Esophagus squamous epithelium (tissue), 5 donors: ENCODE results near the gene RAB11FIP3. TPM values are rescaled to one million over a fixed set of nuclear protein-coding genes. Genes with fewer than 3 reads are reported as not detected.

ENCODE experiments used
- DNase-seq: peaks from one replicate; lab custom pipeline; 2025; lab: John Stamatoyannopoulos, UW
- H3K27ac ChIP-seq, 4 donors: fragments of 200-600 bp; sonication (generic); one replicate each; pipeline ENCODE4 v1.5.1; 2016 to 2019; ENCODE audit warnings: mild to moderate bottlenecking in 1 of 4
- H3K27me3 ChIP-seq, 4 donors: fragments of 200-600 bp; sonication (generic); 1 replicate in 3 of 4; 2 replicates in 1 of 4; pipeline versions ENCODE4 v1.5.1 to v1.6.0; 2017 to 2021; ENCODE audit warnings: antibody characterized with exemption in 1 of 4
- H3K36me3 ChIP-seq, 3 donors: fragments of 200-600 bp; sonication (generic); one replicate each; pipeline ENCODE4 v1.5.1; 2016 to 2019
- H3K4me1 ChIP-seq, 3 donors: fragments of 200-600 bp; sonication (generic); one replicate each; pipeline ENCODE4 v1.5.1; 2017 to 2019
- H3K4me3 ChIP-seq, 4 donors: fragments of 200-600 bp; sonication (generic); 1 replicate in 3 of 4; 2 replicates in 1 of 4; pipeline ENCODE4 v1.5.1; 2016 to 2019; ENCODE audit warnings: mild to moderate bottlenecking in 2 of 4, moderate library complexity in 1 of 4
- H3K9me3 ChIP-seq, 3 donors: fragments of 200-600 bp; sonication (generic); one replicate each; pipeline ENCODE4 v1.5.1; 2016 to 2019
- POLR2A ChIP-seq, 4 donors: fragments of 450-650 bp; IDR thresholded peaks; one replicate each; pipeline ENCODE4 v1.6.1; 2017; ENCODE audit warnings: antibody characterized with exemption in 4 of 4, mild to moderate bottlenecking in 4 of 4, moderate library complexity in 3 of 4
- WGBS, 2 donors: methylation state at CpG; one replicate each; pipeline ENCODE4 v1.1.5; 2018; 5-methylcytosine and 5-hydroxymethylcytosine counted together
- intact Hi-C: fragments of 100-400 bp; cut with DNase I; formaldehyde crosslinking; loops from one replicate; pipeline ENCODE4 v1.15.0; 2022
- total RNA-seq, 4 donors: library from RNA; depleted of rRNA; stranded (reverse); fragments of >200 nt; gene quantifications; one replicate each; pipeline ENCODE4 v1.1.0, GENCODE V29; 2016
- TF ChIP-seq, protein P1 (sequence below), 6 experiments: fragments of 450-650 bp in 4 of 6; fragments of 200-600 bp in 2 of 6; sonication (generic) in 2 of 6; IDR thresholded peaks; one replicate each; pipeline ENCODE4 v1.5.1; 2016 to 2019; ENCODE audit warnings: antibody characterized with exemption in 6 of 6, mild to moderate bottlenecking in 4 of 6, moderate library complexity in 4 of 6
- donor health status: DM: yes; HTN: yes; CAD: no.

Gene RAB11FIP3
- total RNA-seq, 4 donors from 2014 or later: 8.0 to 25.6 (median 10.1) TPM

DNA sequence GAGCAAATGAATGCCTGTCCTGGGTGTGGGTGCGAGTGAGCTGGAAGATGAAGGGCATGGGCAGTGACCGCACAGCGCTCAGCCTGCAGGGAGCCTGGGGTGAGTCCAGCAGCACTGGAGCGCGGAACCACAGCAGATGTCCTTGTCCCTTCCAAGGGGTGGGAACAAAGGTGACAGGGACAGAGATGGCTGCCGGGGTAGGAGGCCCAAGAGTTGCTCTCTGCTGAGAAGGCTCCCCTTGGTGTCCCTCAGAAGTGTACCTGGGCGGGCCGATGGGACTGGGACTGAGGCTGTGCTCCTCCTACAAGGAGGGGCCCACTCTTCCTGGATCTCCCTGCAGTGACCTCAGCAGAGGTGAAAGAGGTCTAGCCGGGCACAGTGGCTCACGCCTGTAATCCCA lies 36.1 kb upstream of the RAB11FIP3 start:
- H3K4me1 ChIP-seq: peaks cover 0 to 16% (median under 1%) of the 10 kb centered on the region in 3 donors
- no peak for TF ChIP-seq POLR2A (IDR thresholded peaks at IDR 0.05)
- TF ChIP-seq, protein P1, sequence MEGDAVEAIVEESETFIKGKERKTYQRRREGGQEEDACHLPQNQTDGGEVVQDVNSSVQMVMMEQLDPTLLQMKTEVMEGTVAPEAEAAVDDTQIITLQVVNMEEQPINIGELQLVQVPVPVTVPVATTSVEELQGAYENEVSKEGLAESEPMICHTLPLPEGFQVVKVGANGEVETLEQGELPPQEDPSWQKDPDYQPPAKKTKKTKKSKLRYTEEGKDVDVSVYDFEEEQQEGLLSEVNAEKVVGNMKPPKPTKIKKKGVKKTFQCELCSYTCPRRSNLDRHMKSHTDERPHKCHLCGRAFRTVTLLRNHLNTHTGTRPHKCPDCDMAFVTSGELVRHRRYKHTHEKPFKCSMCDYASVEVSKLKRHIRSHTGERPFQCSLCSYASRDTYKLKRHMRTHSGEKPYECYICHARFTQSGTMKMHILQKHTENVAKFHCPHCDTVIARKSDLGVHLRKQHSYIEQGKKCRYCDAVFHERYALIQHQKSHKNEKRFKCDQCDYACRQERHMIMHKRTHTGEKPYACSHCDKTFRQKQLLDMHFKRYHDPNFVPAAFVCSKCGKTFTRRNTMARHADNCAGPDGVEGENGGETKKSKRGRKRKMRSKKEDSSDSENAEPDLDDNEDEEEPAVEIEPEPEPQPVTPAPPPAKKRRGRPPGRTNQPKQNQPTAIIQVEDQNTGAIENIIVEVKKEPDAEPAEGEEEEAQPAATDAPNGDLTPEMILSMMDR (IDR thresholded peaks at IDR 0.05): no peak
- no CpG with 5 or more reads among the region's 10 CpGs for WGBS, 2 donors
- no peaks in the 10 kb centered on the region for H3K27me3 ChIP-seq
- H3K4me3 ChIP-seq: no peak overlapping the region
- intact Hi-C loops: no loop called here
- no peaks in the 10 kb centered on the region for H3K9me3 ChIP-seq
- no peak overlapping the region for H3K27ac ChIP-seq
- no peaks in the 10 kb centered on the region for H3K36me3 ChIP-seq
- DNase-seq: no peak

DNA sequence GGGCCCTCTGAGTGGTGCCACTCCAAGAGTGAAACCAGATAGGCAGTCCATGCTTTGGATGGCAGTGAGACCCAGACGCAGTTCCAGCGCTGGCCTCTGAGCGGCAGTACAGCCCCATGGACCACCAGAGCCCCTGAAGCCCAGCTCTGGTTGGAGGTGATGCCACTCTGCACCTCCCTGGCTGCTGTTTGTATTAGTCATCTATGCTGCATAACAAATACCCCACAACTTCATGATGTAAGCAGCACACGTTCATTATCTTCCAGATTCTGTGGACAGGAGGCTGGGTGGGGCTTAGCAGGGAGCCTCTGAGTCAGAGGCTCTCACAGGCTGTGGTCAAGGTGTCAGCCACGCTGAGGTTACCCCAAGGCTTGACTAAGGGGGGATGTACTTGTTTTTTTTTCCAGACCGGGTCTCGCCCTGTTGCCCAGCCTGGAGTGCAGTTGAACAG lies 33.5 kb upstream of the RAB11FIP3 start:
- Histone ChIP-seq H3K4me1 (peaks cover 0 to 22% (median 0%) of the 10 kb centered on the region in 3 donors), H3K4me3 (no peak overlapping the region), H3K36me3 (no peaks in the 10 kb centered on the region), H3K9me3 (no peaks in the 10 kb centered on the region), H3K27me3 (no peaks in the 10 kb centered on the region), H3K27ac (no peak overlapping the region)
- intact Hi-C loops: loop anchor here (10.0 kb wide), 1 partner anchor 103 kb away; no protein-coding TSS in a partner anchor
- DNase-seq: no peak
- 60 to 62% methylated on average over 2 to 7 of the region's 7 CpGs for WGBS, 2 donors
- no peak for TF ChIP-seq POLR2A (IDR thresholded peaks at IDR 0.05)
- TF ChIP-seq, protein P1 (IDR thresholded peaks at IDR 0.05): peak in 5 of 6 experiments; percentile 43 to 78 (median 59)

DNA sequence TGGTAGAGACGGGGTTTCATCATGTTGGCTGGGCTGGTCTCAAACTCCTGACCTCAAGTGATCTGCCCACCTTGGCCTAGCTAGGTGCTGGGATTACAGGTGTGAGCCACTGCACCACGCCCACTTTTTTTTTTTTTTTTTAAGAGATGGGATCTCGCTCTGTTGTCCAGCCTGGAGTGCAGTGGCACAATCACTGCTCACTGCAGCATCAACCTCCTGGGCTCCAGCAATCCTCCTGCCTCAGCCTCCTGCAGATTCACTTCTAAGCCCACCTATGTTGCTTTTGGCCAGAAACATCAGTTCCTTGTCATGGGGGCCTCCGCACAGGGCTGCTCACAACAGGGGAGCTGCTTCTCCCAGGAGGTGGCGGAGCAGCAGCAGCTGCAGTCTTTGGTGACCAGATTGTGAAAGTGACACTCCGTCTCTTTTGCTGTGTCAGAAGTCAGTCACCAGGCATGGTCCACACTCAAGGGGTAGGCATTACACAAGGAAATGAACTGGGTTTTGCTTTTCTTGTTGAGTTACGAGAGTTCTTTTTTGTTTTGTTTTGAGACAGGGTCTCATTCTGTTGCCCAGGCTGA lies 32.9 kb upstream of the RAB11FIP3 start:
- Histone ChIP-seq H3K27ac (no peak overlapping the region), H3K27me3 (no peaks in the 10 kb centered on the region), H3K9me3 (no peaks in the 10 kb centered on the region), H3K4me3 (no peak overlapping the region), H3K36me3 (no peaks in the 10 kb centered on the region), H3K4me1 (peaks cover 0 to 26% (median 0%) of the 10 kb centered on the region in 3 donors)
- WGBS, 2 donors: 77 to 82% methylated on average over 5 to 6 of the region's 7 CpGs
- no peak for DNase-seq
- TF ChIP-seq, protein P1 (IDR thresholded peaks at IDR 0.05): no peak
- TF ChIP-seq POLR2A (IDR thresholded peaks at IDR 0.05): no peak
- intact Hi-C loops: loop anchor here (10.0 kb wide), 1 partner anchor 102 kb away; no protein-coding TSS in a partner anchor

DNA sequence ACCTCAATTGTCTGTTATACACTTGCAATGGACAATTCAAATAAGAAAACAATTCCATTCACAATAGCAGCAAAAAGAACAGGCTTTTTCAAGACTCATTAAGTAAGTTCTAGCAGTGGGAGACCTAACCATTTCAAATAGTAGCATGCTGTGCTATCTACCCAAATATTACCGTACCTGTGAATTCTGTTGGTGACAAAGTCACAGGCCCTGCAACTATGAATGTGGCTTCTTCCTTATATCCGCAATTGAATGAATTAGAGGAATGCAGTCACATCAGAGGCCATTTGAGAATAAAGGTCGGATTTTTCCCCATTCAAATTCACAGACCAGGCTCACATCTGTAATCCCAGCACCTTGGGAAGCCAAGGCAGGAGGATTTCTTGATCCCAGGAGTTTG lies 29.2 kb upstream of the RAB11FIP3 start:
- intact Hi-C loops: loop anchor here (10.0 kb wide), 1 partner anchor 99 kb away; no protein-coding TSS in a partner anchor
- Histone ChIP-seq H3K27me3 (no peaks in the 10 kb centered on the region), H3K4me1 (peaks cover 7 to 45% (median 7%) of the 10 kb centered on the region in 3 donors), H3K36me3 (no peaks in the 10 kb centered on the region), H3K9me3 (no peaks in the 10 kb centered on the region), H3K4me3 (peak overlapping the region in 3 of 4 donors; percentile 52 to 89 (median 71)), H3K27ac (peak overlapping the region; percentile 19 to 88 (median 78))
- no peak for DNase-seq
- WGBS, 2 donors: 35 to 47% methylated on average over 3 of the region's 3 CpGs
- TF ChIP-seq, protein P1 (IDR thresholded peaks at IDR 0.05): no peak
- no peak for TF ChIP-seq POLR2A (IDR thresholded peaks at IDR 0.05)

DNA sequence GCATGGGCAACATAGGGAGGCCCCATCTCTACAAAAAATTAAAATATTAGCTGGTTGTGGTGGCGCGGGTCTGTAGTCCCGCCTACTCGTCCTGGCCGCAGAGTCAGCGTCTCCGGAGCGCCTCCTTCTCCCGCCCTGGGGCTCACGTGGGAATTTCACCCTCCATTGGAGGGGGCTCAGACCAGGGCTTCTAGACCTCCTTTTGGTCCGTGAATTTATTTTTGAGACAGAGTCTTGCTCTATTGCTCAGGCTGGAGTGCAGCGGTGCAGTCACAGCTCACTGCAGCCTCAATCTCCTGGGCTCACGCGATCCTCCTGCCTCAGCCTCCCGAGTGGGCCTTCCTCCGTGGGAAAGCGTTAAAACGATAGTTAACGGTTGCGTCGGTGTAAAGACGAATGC lies 28.8 kb upstream of the RAB11FIP3 start:
- Histone ChIP-seq H3K4me3 (peak overlapping the region; percentile 52 to 89 (median 68)), H3K9me3 (no peaks in the 10 kb centered on the region), H3K27ac (peak overlapping the region; percentile 19 to 88 (median 78)), H3K4me1 (peaks cover 7 to 46% (median 7%) of the 10 kb centered on the region in 3 donors), H3K27me3 (no peaks in the 10 kb centered on the region), H3K36me3 (no peaks in the 10 kb centered on the region)
- WGBS, 2 donors: 1 to 2% methylated on average over 15 to 17 of the region's 22 CpGs
- TF ChIP-seq, protein P1 (IDR thresholded peaks at IDR 0.05): no peak
- TF ChIP-seq POLR2A (IDR thresholded peaks at IDR 0.05): no peak
- DNase-seq: no peak
- intact Hi-C loops: loop anchor here (10.0 kb wide), 1 partner anchor 98 kb away; no protein-coding TSS in a partner anchor
